Brain microvascular endothelial cell (primary cell): ENCODE data around the gene RFX4.

Experiments
- DNase-seq: peaks from one replicate; pipeline ENCODE4 v3.0.0-alpha.2; 2020
- H3K27ac ChIP-seq: fragments of 250-450 bp; sonication (Bioruptor Pico); 2 replicates; pipeline ENCODE4 v1.5.1; 2020; ENCODE audit warnings: mild to moderate bottlenecking, moderate library complexity
- H3K27me3 ChIP-seq: fragments of 250-450 bp; sonication (Bioruptor Pico); replicated peaks from 2 replicates; pipeline ENCODE4 v1.5.1; 2020; ENCODE audit warnings: mild to moderate bottlenecking
- H3K36me3 ChIP-seq: fragments of 250-450 bp; sonication (Bioruptor Pico); replicated peaks from 2 replicates; pipeline ENCODE4 v1.5.1; 2020; ENCODE audit warnings: mild to moderate bottlenecking
- H3K4me3 ChIP-seq: 2 replicates; pipeline ENCODE4 v1.5.1; 2011; ENCODE audit warnings: low read depth, mild to moderate bottlenecking, control low read depth, low read length, moderate library complexity
- CTCF ChIP-seq: IDR thresholded peaks from 2 replicates; pipeline ENCODE4 v1.5.1; 2011; ENCODE audit warnings: low read depth, mild to moderate bottlenecking, moderate library complexity, low read length, control low read depth, inconsistent platforms; ENCODE audit errors: missing control alignments
- in situ Hi-C: cut with HindIII; loops from 2 replicates; pipeline ENCODE4 v1.10.0; 2017; ENCODE audit warnings: low sequenced_read_pairs, low pct_ligation_motif_present

The RFX4 gene

DNA sequence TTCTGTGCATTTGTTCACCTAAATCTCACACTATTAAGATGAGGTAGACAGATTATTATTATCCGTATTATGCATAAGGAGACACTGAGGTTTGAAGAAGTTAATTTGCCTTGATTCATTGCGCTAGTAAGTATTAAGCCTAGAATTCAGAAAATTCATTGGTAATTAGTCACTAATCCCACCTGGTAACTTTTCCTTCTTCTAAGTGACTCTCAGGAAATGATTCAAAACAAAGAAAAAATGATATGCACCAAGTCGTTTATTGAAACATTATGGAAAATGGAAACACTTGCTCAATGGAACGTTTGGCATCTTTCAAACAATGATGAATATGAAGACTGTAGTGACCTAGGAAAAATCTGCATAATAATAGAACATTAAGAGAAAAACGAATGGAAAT is 15.2 kb downstream of the RFX4 start:
- no peak overlapping the region for H3K4me3 ChIP-seq
- H3K27ac ChIP-seq: no peak overlapping the region
- DNase-seq: no peak
- TF ChIP-seq CTCF: no peak
- peaks cover 21% of the 10 kb centered on the region for H3K27me3 ChIP-seq
- in situ Hi-C loops: no loop called here
- H3K36me3 ChIP-seq: no peaks in the 10 kb centered on the region

- no peak for TF ChIP-seq CTCF
- H3K27me3 ChIP-seq: peaks cover 12% of the 10 kb centered on the region
- no peak overlapping the region for H3K4me3 ChIP-seq
- in situ Hi-C loops: no loop called here
- H3K27ac ChIP-seq: no peak overlapping the region
- no peaks in the 10 kb centered on the region for H3K36me3 ChIP-seq
- DNase-seq: no peak
Measured at GRCh38 chr12:106599302-106599701, 16.5 kb downstream of the RFX4 start.

- Histone ChIP-seq H3K4me3 (no peak overlapping the region), H3K27me3 (peaks cover 2% of the 10 kb centered on the region), H3K36me3 (no peaks in the 10 kb centered on the region), H3K27ac (no peak overlapping the region)
- DNase-seq: no peak
- in situ Hi-C loops: no loop called here
- TF ChIP-seq CTCF: no peak
Measured at GRCh38 chr12:106600503-106600902, 17.7 kb downstream of the RFX4 start.

GRCh38 chr12:106601031-106601430 is 18.2 kb downstream of the RFX4 start:
- Histone ChIP-seq H3K27ac (no peak overlapping the region), H3K27me3 (peaks cover under 1% of the 10 kb centered on the region), H3K4me3 (no peak overlapping the region), H3K36me3 (no peaks in the 10 kb centered on the region)
- in situ Hi-C loops: no loop called here
- DNase-seq: no peak
- TF ChIP-seq CTCF: no peak

GRCh38 chr12:106601496-106601895 is 18.7 kb downstream of the RFX4 start:
- H3K36me3 ChIP-seq: no peaks in the 10 kb centered on the region
- H3K27me3 ChIP-seq: no peaks in the 10 kb centered on the region
- in situ Hi-C loops: no loop called here
- no peak overlapping the region for H3K27ac ChIP-seq
- H3K4me3 ChIP-seq: no peak overlapping the region
- no peak for TF ChIP-seq CTCF
- no peak for DNase-seq

GRCh38 chr12:106602076-106602475 is 19.3 kb downstream of the RFX4 start:
- Histone ChIP-seq H3K36me3 (no peaks in the 10 kb centered on the region), H3K4me3 (no peak overlapping the region), H3K27me3 (no peaks in the 10 kb centered on the region), H3K27ac (no peak overlapping the region)
- no peak for DNase-seq
- in situ Hi-C loops: no loop called here
- TF ChIP-seq CTCF: no peak
